Kasumi-1 (cell line): Measurements from ENCODE around the gene KREMEN1.

Experiments used
- DNase-seq, 2 experiments: peaks; one replicate each; lab custom pipeline; 2025; lab: John Stamatoyannopoulos, UW

KREMEN1 gene

DNA sequence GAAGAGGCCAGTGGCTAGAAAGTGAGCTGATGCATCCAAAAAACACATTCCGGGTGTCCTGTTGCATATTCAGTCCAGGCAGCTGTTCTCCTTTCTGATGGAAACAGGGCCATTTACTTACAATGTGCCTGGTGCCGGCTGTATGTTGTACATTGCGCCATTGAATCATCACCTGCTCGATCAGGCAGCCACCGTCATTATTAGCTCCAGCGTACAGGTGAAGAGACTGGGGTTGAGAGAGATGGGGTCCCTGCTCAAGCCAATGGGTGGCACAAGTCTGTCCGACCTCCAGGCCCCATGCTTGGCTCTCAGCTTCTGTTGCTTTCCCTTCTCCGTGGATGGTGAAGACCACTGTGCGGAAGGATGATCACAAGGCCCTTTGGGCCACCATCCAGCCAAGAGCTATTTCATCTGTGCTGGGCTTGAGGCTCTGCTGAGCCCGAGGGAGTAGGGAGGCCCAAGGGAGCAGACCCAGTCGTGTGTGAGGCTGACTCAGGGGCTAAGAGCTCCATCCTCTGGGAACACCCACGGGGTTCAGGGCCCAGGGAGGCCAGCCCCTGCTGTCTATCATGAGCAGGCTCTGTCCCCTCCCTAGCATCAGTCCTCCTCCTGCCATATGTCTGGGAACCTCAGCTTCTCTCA lies 112.1 kb downstream of the KREMEN1 start:
- no peak for DNase-seq

DNA sequence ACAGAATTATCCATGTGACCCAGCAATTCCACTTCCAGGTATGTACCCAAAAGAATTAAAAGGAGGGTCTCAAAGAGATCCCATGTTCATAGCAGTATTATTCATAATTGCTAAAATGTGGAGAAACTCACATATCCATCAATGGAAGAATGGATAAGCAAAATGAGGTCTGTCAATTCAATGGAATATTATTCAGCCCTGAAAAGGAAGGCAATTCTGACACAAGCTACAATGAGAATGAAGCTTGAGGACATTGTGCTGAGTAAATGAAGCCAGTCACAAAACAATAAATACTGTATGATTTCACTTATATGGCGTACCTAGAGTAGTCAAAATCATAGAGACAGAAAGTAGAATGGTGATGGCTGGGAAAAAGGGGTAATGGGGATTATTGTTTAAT lies 113.5 kb downstream of the KREMEN1 start:
- no peak for DNase-seq

DNA sequence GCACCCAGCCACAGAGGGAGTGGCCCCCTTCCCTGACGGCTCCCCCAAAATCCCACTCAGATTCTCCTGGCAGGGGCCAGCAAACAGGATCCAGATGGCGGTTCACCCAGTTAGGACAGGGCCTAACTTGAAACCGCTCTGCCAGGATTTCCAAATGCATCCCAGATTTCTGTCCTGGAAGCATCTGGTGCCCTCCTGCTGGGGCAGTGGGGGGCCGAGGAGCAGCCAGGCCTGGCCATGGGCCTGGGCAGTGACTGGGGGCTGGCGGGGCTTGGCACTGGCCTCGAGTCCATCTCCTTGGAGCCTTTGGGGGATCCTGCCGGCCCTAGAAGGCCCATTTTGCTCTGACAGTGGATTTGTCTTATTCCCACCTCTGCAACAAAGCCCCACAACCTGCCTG lies 115.0 kb downstream of the KREMEN1 start:
- DNase-seq = no peak

DNA sequence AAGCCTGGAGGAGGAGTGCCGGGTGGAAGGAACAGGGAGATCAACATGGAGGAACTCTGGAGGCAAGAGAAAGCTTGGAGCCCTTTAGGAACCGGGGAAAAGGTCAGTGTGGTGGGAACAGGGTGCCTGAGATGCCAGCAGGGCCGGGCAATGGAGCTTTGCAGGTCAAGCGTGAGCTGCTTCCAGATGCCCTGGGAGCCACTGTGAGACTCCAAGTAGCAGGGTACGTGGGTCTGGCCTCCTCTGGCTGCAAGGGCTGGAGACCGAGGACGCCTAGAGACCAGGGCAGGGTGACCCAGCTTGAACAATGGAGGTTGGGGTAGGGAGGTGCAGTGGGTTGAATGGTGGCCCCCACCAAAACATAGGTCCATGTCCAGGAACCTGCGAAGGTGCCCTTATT lies 117.2 kb downstream of the KREMEN1 start:
- DNase-seq = no peak

DNA sequence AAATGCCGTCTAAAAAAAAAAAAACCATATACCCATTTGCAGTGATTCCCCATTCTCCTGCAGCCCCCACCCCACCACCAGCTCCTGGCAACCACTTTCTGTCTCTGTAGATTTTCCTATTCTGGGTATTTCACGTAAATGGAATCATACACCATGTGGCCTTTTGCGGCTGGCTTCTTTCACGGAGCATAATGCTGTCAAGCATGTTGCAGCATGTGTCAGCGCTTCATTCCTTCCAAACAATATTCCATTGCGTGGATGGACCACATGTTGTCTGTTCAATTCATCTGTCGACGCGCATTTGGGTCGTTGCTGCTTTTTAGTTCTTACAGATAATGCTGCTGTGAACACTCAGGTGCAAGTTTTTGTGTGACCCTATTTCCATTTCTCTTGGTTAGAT lies 118.1 kb downstream of the KREMEN1 start:
- DNase-seq = no peak

DNA sequence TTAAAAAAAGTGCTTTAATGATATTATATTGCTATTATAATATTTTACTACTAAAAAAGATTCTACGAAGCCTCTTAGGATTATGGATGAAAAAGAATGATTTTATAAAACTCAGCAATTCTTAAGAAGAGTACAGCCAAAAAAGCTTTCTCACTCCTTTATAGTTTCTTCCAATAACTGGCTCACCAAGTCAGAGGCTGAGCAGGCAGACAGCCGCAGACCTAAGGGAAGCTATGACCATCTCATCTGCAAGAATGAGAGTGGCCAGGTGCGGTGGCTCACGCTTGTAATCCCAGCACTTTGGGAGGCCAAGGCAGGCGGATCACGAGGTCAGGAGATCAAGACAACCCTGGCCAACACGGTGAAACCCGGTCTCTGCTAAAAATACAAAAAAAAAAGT lies 120.2 kb downstream of the KREMEN1 start:
- DNase-seq = no peak

DNA sequence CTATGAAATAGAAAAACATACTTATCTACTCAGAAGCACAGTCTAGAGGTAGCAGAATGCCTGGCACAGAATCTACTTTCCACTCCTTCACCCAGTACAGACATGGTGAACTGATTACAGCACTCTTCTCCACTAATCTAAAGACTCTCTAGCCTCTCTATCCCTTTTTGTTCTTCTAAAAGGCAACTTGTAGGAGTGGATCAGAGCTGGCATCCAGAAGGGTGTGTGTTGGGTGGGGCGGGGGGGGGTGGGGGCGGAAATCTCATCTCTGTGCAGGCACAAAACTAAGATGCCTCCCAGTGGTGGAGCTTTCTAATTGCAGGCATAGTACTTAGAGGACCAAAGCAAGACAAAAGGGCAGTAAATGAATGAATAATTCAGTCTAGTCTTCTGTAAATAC lies 121.3 kb downstream of the KREMEN1 start:
- DNase-seq = peak; percentile 13 to 45

DNA sequence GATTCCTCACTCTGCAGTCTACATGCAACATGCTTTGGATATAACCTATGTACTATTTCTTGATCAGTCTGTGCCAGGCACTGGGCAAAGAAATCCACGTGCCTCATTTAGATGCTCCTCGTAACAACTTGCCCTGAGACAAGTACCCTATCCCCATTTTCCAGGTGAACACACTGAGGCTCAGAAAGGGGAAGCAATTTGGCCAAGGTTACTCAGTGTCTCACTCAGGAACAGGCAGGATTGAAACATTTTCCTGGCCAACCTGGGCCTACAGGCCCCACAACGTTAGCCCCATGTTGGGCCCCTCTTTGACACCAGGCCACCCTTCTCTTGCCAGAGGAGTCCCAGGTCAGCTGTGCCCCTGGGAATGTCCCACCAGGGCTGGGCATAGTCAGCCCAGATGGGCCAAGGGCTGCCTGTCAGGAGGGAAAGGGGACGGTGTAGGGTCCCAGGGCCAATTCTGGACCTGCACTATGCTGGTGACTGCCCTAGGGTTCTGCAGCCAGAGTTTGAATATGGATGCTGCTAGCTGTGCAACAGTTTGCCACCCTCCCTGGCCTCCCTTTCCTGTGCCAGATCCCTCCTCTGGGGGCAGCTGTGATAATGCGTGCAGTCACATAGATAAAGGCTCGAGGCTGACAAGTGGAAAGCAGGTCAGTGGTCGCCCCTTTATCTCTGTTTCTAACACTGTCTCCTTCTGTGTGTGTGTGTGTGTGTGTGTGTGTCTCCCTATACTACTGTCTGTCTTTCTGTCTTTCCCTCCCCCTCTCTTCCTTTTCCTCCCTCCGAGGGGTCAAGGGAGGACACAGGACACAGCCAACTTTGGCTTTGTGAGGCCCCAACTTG lies 122.5 kb downstream of the KREMEN1 start:
- peak; percentile 19 to 37 for DNase-seq

DNA sequence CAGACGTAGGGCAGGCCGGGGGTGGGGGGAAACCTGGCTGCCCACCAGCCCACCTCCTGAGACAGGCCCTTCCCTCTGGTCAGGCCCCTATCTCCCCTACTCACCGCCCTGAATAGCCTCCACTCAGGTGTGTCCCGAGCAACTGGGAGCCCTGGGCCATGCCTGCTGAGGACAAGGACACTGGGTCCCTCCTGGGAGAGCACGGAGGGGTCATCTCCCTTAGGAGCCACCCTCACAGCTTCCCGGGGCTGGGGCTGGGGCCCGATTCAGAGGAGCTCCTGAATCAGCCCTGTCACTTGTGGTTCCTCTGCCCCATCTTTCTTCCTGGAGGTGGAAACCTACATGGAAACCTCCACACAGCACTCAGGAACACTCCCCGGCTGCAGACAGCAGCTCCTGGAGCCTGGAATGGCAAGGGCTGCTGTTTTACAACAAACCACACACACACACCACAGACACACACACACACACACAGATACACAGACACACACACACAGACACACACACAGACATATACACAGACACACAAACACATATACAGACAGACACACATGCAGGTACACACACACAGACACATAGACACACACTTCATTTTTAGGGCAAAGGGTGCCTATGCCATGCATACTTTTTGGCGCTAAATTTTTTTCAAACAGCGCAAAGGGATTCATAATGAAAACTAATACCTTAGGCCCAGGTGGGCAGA lies 123.3 kb downstream of the KREMEN1 start:
- no peak for DNase-seq

DNA sequence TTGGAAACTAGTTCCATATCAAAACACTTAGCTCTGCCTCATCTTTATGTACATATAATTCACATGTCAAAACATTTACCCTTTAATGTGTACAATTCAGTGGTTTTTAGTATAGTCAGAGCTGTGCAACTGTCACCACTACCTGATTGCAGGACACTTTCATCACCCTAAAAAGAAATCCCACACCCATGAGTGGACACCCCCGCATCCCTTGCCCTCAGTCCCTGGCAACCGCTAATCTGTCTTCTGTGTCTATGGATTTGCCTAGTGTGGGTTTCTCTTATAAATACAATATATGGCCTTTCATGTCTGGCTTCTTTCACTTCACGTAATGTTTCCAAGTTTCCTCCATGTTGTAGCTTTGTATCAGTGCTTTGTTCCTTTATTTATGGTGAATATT lies 124.3 kb downstream of the KREMEN1 start:
- DNase-seq = no peak

DNA sequence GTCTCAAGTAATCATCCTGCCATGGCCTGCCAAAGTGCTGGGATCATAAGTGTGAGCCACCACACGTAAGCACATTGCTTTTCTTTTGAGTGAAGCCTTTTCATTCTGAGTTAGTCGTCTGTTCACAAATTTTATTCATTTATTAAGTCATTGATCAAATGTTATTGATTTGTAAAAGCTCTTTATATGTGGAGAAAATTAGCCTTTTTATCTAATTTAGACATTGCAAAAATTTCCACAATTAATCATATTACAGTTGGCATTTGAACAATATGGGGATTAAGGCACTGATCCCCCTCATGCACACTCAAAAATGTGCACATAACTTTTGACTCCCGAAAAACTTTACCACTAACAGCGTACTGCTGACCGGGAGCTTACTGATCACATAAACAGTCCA lies 125.4 kb downstream of the KREMEN1 start:
- DNase-seq = no peak

DNA sequence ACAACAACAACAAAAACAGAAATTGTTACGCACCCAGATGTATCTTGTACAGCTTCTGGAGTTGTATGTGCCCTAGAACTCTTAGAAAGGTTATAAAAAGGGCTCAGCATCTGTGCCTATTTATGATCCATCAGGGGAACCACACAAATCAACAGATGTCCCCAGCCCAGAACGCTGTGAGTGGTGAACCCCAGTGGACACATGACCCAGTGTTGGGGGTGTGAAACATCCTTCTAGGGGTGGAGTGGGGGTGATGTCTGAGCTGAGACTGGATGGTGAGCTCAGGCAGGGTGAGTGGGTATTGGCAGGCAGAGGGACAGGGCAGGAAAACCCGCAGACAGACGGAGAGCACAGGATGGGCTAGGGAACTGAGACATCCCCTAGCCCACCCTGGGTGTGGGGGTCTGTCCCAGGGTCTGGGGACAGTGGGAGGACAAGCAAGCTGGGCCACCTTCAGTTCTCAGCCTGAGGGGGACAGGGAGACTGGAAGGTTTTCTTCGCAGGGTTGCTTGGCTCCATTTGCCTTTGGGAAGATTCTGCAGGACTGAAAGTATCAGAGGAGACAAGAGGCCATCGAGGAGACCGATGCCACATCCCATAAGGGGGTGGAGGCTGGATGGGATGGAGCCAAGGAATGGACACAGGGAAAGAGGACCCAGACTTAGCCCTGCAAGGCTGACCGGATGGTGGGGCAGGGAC lies 127.0 kb downstream of the KREMEN1 start:
- DNase-seq = no peak

DNA sequence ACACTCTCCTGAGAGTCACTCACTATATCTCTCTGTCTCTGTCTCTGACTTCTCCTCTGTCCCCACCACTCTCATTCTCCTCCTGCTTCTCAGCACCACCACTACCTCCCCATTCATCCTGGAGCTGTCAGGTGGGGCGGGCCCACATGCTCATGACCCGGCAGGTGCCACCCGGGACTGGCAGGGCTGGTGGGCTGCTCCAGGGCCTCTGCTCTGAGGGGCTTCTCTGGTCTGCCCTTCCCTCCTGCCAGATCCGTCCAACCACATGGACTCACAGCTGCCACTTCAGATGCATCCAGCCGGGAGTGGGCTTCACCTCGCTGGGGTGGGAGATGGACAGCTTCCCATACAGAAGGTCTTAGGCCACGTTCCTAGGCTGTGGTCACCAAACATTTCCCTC lies 128.1 kb downstream of the KREMEN1 start:
- DNase-seq = no peak

DNA sequence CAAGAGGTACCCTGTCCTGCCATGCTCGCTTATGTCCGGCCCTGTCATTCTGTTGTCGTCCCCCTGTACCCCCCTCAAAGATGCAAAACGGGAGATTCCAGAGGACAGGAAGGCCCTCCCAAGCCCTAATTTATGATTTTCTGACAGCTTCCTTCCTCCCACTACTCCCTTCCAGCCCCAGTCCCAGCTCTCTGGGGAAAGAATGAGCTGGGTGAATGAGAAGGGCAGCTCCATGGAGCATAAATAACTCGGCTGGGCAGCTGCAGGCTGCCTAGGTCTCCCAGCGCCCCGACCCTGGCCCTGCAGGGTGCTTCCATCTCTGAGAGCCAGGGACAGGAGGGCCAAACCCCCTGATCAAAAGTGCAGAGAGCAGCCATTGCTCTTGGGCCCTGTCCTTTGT lies 128.9 kb downstream of the KREMEN1 start:
- no peak for DNase-seq

DNA sequence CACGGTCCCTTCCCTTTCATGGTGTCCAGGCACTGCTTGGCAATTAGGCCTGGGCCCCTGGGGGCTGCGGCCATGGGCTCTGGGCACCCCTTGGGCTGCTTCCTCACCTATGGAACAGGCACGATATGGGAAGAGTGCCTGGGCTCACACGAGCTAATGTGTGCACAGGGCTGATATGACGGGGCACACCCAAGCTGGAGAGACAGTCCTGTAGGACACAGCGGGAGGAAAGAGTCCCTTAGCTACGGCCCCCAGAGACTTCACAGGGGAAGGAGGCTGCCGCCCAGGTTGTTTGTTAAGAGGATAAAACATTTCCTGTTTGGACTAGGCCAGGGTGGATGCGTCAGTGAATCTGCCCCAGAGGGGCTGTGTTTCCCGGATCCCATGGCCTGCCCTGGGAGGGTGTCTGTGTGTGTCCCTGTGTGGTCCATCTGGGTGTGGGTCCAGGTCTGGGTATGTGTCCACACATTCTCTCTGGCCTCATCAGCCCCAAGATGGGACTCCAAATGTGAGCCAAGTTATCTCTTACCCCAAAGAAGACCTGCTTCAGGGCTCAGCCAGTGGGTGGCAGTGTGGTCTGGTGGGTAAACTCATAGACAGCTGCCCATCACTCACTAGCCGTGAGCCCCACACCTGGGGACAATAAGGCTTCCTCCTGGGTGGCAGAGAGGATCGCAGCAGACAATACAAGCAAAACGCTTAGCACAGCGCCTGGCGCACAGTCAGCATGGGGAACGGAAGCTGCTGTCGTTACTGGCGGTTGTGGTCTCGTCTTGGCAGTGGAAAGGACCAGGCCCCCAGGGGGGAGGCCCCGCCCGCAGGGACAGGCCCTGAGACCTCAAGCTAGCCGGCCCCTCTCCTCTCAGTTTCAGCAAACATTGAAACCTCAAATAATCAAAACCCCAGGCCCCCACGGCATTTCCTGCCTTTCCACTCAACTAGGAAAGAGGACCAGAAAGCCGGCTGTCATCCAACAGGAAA lies 129.7 kb downstream of the KREMEN1 start:
- DNase-seq = peak; percentile 92 to 94

DNA sequence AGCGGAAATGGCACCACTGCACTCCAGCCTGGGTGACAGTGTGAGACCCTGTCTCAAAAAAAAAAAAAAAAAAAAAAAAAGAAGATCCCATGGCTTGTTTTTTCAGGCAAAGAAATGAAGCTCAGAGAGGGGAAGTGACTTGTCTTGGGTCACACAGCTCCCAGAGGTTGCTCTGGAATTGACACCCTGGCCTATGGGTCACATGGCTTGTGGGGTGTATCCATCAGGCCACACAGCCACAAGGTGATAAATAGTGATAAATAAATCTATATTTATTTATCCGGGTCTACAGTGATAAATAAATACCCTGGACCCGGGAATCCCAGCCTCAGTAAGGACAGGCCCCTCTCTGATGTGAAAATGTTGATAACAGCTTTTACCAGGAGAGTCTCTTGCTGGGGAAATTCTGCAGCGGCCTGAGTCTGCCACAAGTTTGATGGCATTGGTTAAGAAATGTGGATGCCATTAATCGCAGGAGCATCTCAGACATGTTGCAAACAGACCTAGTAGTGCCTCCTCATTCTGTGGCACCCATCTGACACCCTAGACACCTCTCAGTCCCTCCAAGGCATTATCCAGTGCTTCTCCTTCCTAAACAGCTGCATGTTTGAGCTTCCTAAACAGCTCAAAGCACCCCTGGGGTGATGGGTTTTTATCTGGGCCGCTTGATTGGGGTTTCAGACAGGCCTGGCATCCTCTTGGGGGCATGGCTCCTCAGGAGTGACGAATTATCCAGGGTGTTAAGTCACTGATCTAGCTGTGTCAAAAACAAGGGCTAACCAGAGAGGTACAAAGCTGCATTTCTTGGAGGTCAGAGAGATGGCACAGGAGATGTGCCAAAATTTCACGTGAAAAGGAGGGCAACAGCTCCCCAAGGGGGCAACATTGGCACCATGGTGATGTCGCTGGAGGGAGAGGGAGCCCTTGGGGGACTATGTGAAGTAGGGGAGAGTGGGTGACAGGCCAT lies 130.9 kb downstream of the KREMEN1 start:
- DNase-seq = peak in 1 of 2 experiments; percentile 9

DNA sequence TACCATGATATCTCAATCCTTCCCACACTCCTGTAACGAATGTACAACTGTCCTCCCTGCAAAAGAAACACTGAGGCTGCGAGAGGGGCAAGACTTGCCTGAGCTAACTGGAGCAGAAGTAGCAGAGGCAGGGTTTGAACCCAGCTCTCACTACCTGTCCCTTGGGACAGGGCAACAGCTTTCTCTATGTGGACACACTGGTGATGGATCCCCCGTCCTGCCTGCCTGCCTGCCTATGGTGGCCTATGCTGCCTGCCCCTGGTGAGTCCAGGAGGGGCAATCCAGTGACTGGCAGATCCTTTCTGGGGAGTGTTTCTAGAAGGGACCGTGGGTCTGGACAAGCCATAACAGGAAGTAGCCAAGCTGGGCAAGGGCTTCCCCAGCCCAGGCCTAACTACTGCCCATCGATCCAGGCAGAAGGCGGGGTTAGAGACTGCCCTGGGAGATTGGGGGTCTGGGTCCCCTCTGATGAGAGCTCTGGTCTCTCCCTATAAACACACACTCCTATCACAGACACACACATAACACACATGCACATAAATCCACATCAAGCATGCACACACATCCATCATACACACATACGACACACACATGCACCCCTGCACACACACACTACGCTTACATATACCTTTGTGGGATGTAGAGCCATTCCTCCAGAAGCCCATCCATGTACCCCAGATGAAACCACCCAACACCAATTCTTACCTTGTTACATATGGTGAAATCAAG lies 131.8 kb downstream of the KREMEN1 start:
- no peak for DNase-seq

DNA sequence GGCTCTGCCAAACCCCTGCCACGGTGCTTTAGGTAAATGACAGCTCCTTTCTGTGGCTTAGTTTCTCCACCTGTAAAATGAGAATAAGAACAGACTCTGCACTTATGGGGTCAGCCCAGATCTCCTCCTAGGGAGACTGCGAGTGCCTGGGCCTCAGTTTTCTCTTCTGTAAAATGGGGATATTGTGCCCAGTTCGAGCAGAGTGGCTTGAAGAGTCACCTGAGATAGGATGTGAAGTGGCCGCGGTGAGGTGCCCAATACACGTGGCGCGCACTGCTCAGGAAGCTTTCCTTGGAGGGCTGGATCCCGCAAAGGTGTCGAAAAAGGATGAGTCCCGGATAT lies 132.4 kb downstream of the KREMEN1 start:
- no peak for DNase-seq

DNA sequence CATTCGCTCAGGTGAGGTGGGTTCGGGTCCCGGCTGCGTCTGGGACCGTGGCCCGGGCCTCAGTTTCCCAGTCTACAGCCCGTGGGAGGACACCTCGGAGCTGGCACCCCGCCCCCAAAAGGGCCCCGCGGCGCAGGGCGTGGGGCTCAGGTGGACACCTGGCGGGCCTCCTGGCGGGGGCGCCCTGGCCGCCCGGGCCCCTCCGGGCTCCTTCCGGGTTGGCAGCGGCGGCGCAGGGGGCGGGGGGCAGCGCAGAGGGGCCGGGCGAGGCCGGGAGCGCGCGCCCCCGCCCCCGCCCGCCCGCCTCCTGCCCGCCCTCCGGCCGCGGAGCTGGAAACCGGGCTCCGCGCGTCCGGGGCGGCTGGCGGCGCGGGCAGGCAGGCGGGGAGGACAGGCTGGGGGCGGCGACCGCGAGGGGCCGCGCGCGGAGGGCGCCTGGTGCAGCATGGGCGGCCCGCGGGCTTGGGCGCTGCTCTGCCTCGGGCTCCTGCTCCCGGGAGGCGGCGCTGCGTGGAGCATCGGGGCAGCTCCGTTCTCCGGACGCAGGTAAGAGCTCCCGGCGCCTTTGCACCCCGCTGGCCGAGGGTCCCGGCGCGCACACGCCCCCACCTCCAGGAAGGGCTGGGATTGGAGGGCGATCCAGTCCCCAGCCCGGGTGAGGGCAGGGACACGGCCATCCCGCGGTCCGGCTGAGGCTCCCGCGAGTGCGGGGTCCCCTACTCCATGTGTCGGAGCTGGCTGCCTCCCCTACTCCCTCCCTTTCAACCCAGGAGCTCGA lies 132.9 kb downstream of the KREMEN1 start, which contains the start of gene EMID1:
TSS of gene EMID1 (plus strand) at position 303 of the 778 bp plus-strand sequence. CDS start at position 446, 143 bp downstream.
- peak in 1 of 2 experiments; percentile 11 for DNase-seq
